Right lobe of liver (tissue), 6 donors: Measurements from ENCODE around the gene NOVA2. TPM values are rescaled to one million over a fixed set of nuclear protein-coding genes. Genes with fewer than 3 reads are reported as not detected.

Source experiments
- ATAC-seq, 4 donors: fragments of 200-7000 bp; cut with Tn5 transposase; one replicate each; pipeline ENCODE4 v1.9.1; 2020; ENCODE audit warnings: mild to moderate bottlenecking in 4 of 4, moderate library complexity in 4 of 4
- DNase-seq, 3 donors: peaks; one replicate each; pipeline ENCODE4 v3.0.0-alpha.2; 2020
- H3K27ac ChIP-seq, 3 donors: fragments of 200-600 bp; one replicate each; pipeline ENCODE4 v1.8.0; 2022
- H3K27me3 ChIP-seq, 2 donors: fragments of 200-600 bp; one replicate each; pipeline ENCODE4 v1.8.0; 2022
- H3K36me3 ChIP-seq, 4 donors: fragments of 200-600 bp; sonication (generic) in 1 of 4; one replicate each; pipeline versions ENCODE4 v1.5.1 to v1.8.0; 2017 to 2022; ENCODE audit warnings: control low read depth in 1 of 4
- H3K4me1 ChIP-seq, 4 donors: fragments of 200-600 bp; sonication (generic) in 1 of 4; one replicate each; pipeline versions ENCODE4 v1.5.1 to v1.8.0; 2017 to 2022; ENCODE audit warnings: control low read depth in 1 of 4
- H3K4me3 ChIP-seq, 3 donors: fragments of 200-600 bp; one replicate each; pipeline ENCODE4 v1.8.0; 2022
- H3K9me3 ChIP-seq, 4 donors: fragments of 200-600 bp; sonication (generic) in 1 of 4; one replicate each; pipeline versions ENCODE4 v1.5.1 to v1.8.0; 2017 to 2022; ENCODE audit warnings: control low read depth in 1 of 4
- POLR2A ChIP-seq: fragments of 450-650 bp; IDR thresholded peaks from one replicate; pipeline ENCODE4 v1.6.1; 2017; ENCODE audit warnings: antibody characterized with exemption, mild to moderate bottlenecking
- WGBS: methylation state at CpG from one replicate; pipeline ENCODE4 v1.1.6; 2018; ENCODE audit warnings: low coverage, low lambda C conversion rate; ENCODE audit not compliant: insufficient coverage; ENCODE audit errors: missing lambda C conversion rate; 5-methylcytosine and 5-hydroxymethylcytosine counted together
- intact Hi-C, 2 donors: fragments of 100-400 bp; cut with DNase I; formaldehyde crosslinking; loops; one replicate each; pipeline versions ENCODE4 v1.11.2 to v1.14.1; 2022
- total RNA-seq, 6 experiments: library from RNA; depleted of rRNA in 2 of 6; stranded (reverse); fragments of >200 nt in 2 of 6; fragmentation: NEBNext Ultra II Directional in 3 of 6; extraction: Animal tissue kit (Norgen Biotek cat#: 25700) in 3 of 6; gene quantifications; one replicate each; pipeline versions ENCODE4 v1.1.0 to v1.2.4, GENCODE V29; 2016 to 2023
- TF ChIP-seq, protein P1 (sequence below), 4 donors: fragments of 200-600 bp in 3 of 4; fragments of 450-650 bp in 1 of 4; IDR thresholded peaks; one replicate each; pipeline versions ENCODE4 v1.5.1 to v1.8.0; 2016 to 2022; ENCODE audit warnings: antibody characterized with exemption in 4 of 4, mild to moderate bottlenecking in 2 of 4
- donor health status: DM: no; HTN: yes; CAD: no.
- donor health status: DM: no; HTN: no; CAD: no.
- donor health status: DM: no; HTN: no; CAD: no.
- donor health status: DM: no; HTN: yes; CAD: no.
- donor health status: DM: no; HTN: yes; CAD: no.

Gene NOVA2
- total RNA-seq, 6 experiments from 2014 or later, result 0.66 to 2.5 (median 0.85) TPM

DNA sequence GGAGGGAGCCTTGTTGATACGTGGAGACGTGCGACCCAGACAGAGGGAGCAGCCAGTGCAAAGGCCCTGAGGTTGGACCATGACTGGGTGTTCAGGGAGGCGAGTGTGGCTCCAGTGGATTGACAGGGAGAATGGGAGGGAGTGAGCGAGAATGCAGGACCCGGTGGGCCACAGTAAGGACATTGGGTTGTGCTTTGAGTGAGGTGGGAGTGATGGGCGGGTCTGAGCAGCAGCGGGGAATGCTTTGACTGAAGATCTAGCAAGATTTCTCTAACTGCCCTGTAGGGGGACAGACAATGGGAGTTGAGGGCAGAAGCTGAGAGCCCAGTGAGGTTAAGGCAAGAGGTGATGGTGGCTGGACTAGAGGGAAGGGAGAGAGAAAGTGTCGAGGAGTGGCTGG is 51.4 kb downstream of the NOVA2 start:
- Histone ChIP-seq H3K27me3 (no peaks in the 10 kb centered on the region), H3K27ac (no peak overlapping the region), H3K4me3 (no peak overlapping the region), H3K36me3 (no peaks in the 10 kb centered on the region), H3K9me3 (no peaks in the 10 kb centered on the region), H3K4me1 (no peaks in the 10 kb centered on the region)
- 76% methylated on average over 9 of the region's 9 CpGs for WGBS
- DNase-seq (no peak), ATAC-seq (no peak)
- TF ChIP-seq, protein P1, sequence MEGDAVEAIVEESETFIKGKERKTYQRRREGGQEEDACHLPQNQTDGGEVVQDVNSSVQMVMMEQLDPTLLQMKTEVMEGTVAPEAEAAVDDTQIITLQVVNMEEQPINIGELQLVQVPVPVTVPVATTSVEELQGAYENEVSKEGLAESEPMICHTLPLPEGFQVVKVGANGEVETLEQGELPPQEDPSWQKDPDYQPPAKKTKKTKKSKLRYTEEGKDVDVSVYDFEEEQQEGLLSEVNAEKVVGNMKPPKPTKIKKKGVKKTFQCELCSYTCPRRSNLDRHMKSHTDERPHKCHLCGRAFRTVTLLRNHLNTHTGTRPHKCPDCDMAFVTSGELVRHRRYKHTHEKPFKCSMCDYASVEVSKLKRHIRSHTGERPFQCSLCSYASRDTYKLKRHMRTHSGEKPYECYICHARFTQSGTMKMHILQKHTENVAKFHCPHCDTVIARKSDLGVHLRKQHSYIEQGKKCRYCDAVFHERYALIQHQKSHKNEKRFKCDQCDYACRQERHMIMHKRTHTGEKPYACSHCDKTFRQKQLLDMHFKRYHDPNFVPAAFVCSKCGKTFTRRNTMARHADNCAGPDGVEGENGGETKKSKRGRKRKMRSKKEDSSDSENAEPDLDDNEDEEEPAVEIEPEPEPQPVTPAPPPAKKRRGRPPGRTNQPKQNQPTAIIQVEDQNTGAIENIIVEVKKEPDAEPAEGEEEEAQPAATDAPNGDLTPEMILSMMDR (IDR thresholded peaks at IDR 0.05), result no peak
- TF ChIP-seq POLR2A, result no peak
- intact Hi-C loops, result no loop called here

DNA sequence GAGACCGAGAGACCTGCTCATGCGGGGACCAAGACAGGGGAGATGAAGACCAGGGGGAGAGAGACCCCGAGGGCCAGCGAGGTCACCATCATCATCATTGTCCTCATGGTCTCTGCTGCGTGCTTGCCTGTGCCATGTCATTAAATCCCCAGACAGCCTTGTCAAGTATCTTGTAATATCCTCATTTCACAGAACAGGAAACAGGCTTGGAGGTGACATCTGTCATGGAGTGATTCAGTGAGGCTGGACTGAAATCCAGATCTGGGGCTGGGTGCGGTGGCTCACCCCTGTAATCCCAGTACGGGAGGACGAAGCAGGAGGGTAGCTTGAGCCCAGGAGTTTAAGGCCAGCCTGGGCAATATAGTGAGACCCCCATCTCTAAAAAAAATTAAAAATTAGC is 53.2 kb downstream of the NOVA2 start:
- H3K27ac ChIP-seq, result no peak overlapping the region
- TF ChIP-seq, protein P1 (IDR thresholded peaks at IDR 0.05), result no peak
- no peak for TF ChIP-seq POLR2A
- no peaks in the 10 kb centered on the region for H3K27me3 ChIP-seq
- intact Hi-C loops, result no loop called here
- ATAC-seq (no peak), DNase-seq (no peak)
- H3K4me1 ChIP-seq, result no peaks in the 10 kb centered on the region
- H3K4me3 ChIP-seq, result no peak overlapping the region
- H3K36me3 ChIP-seq, result no peaks in the 10 kb centered on the region
- WGBS, result 63% methylated on average over 3 of the region's 8 CpGs
- no peaks in the 10 kb centered on the region for H3K9me3 ChIP-seq

DNA sequence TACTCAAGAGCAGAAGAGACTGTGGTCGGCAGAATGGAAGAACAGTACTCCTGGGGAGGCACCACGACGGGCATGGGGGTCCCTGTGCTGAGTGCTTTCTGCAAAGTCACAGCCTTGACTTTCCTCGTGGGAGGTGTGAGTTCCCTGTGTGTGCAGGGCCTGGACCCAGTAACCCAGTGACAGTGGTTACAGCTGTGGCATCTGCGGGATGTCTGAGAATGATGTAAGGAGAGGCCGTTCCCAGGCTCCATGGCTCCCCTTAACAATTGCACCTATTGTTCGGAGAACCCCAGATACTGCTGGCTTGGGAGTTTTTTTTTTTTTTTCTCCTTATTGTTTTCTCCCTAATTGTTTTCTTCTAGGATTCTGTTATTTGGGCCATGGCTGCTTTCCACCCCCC is 54.0 kb downstream of the NOVA2 start:
- intact Hi-C loops, result no loop called here
- Histone ChIP-seq H3K27me3 (no peaks in the 10 kb centered on the region), H3K36me3 (no peaks in the 10 kb centered on the region), H3K9me3 (no peaks in the 10 kb centered on the region), H3K4me1 (no peaks in the 10 kb centered on the region), H3K4me3 (no peak overlapping the region), H3K27ac (no peak overlapping the region)
- no peak for DNase-seq
- ATAC-seq, result peak in 1 of 4 donors; percentile 21
- 45% methylated on average over 3 of the region's 7 CpGs for WGBS
- TF ChIP-seq POLR2A, result no peak
- TF ChIP-seq, protein P1 (IDR thresholded peaks at IDR 0.05), result no peak

DNA sequence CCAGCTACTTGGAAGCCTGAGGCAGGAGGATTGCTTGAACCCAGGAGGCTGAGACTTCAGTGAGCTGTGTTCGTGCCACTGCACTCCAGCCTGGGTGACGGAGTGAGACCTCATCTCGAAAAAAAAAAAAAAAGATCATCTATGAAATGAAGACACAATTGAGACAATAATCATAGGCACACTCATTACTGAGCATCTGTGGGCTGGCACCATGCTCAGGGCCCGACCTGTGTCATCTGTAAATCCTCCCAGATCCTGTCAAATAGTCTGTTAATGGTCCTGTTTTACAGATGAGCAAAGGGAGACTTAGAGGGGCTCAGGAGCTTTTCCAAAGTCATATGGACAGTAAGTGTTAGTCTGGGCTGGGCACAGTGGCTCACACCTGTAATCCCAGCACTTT is 54.9 kb downstream of the NOVA2 start:
- WGBS, result 29% methylated on average over 4 of the region's 4 CpGs
- DNase-seq, result no peak

More for the DNA sequence above, 54.9 kb downstream of the NOVA2 start:
- intact Hi-C loops, result no loop called here
- ATAC-seq, result no peak
- H3K4me3 ChIP-seq, result no peak overlapping the region
- no peaks in the 10 kb centered on the region for H3K27me3 ChIP-seq
- no peaks in the 10 kb centered on the region for H3K9me3 ChIP-seq
- TF ChIP-seq, protein P1 (IDR thresholded peaks at IDR 0.05), result no peak
- TF ChIP-seq POLR2A, result no peak
- H3K36me3 ChIP-seq, result no peaks in the 10 kb centered on the region
- H3K27ac ChIP-seq, result no peak overlapping the region
- no peaks in the 10 kb centered on the region for H3K4me1 ChIP-seq
